HepG2 (cell line): ENCODE results near the gene FITM1. TPM values are rescaled to one million over a fixed set of nuclear protein-coding genes. Genes with fewer than 3 reads are reported as not detected.

Experiments
- ATF3 ChIP-seq: sonication (generic); formaldehyde crosslinking; IDR thresholded peaks from 2 replicates; pipeline ENCODE4 v1.4.0; 2020; ENCODE audit warnings: missing genetic modification reagents
- CBFB ChIP-seq: sonication (generic); formaldehyde crosslinking; IDR thresholded peaks from 2 replicates; pipeline ENCODE4 v1.4.0; 2020; ENCODE audit warnings: missing genetic modification reagents
- DNMT1 ChIP-seq: sonication (generic); formaldehyde crosslinking; IDR thresholded peaks from 2 replicates; pipeline ENCODE4 v1.5.1; 2020; ENCODE audit warnings: mild to moderate bottlenecking, missing genetic modification reagents
- E2F2 ChIP-seq: sonication (generic); formaldehyde crosslinking; IDR thresholded peaks from 2 replicates; pipeline ENCODE4 v1.4.0; 2020; ENCODE audit warnings: missing genetic modification reagents, borderline replicate concordance
- HMGXB4 ChIP-seq, 2 experiments: sonication (generic) in 1 of 2; formaldehyde crosslinking in 1 of 2; IDR thresholded peaks; 2 replicates each; pipeline versions ENCODE4 v1.4.0 to v1.6.1; 2018 to 2020; ENCODE audit warnings: missing genetic modification reagents in 2 of 2, borderline replicate concordance in 1 of 2, low read depth in 1 of 2, mild to moderate bottlenecking in 1 of 2, missing biosample characterization in 1 of 2
- HNRNPK ChIP-seq: fragments of 200-400 bp; formaldehyde crosslinking; IDR thresholded peaks from 2 replicates; pipeline ENCODE4 v1.6.1; 2018; ENCODE audit warnings: low read length, low read depth, moderate library complexity, mild to moderate bottlenecking; ENCODE audit not compliant: poor library complexity, severe bottlenecking
- HNRNPL ChIP-seq: fragments of 200-400 bp; formaldehyde crosslinking; IDR thresholded peaks from 2 replicates; pipeline ENCODE4 v1.6.1; 2017; ENCODE audit warnings: mild to moderate bottlenecking, low read depth, low read length
- MTF2 ChIP-seq: sonication (generic); formaldehyde crosslinking; IDR thresholded peaks from 2 replicates; pipeline ENCODE4 v1.5.0; 2020; ENCODE audit warnings: missing genetic modification reagents, borderline replicate concordance
- NONO ChIP-seq, 2 experiments: fragments of 450-650 bp in 1 of 2; sonication (generic) in 1 of 2; formaldehyde crosslinking in 1 of 2; IDR thresholded peaks in 1 of 2; conservative IDR thresholded peaks in 1 of 2; 2 replicates each; pipeline versions ENCODE4 v1.6.1 to v1.8.0; 2017 to 2022; ENCODE audit warnings: mild to moderate bottlenecking in 1 of 2, missing genetic modification reagents in 1 of 2, moderate library complexity in 1 of 2
- PATZ1 ChIP-seq: sonication (generic); formaldehyde crosslinking; IDR thresholded peaks from 2 replicates; pipeline ENCODE4 v1.4.0; 2020; ENCODE audit warnings: missing genetic modification reagents
- RFX5 ChIP-seq: IDR thresholded peaks from 2 replicates; pipeline ENCODE4 v1.6.1; 2011; ENCODE audit warnings: low read depth, low read length, improper control_type of control experiment
- TSC22D2 ChIP-seq: sonication (generic); formaldehyde crosslinking; IDR thresholded peaks from 2 replicates; pipeline ENCODE4 v1.5.1; 2020; ENCODE audit warnings: missing genetic modification reagents, mild to moderate bottlenecking, borderline replicate concordance
- YEATS2 ChIP-seq: sonication (generic); formaldehyde crosslinking; IDR thresholded peaks from 2 replicates; pipeline ENCODE4 v1.4.0; 2020; ENCODE audit warnings: missing genetic modification reagents, borderline replicate concordance
- ZNF337 ChIP-seq: sonication (generic); formaldehyde crosslinking; IDR thresholded peaks from 2 replicates; pipeline ENCODE4 v1.5.1; 2020; ENCODE audit warnings: missing genetic modification reagents, low read depth, mild to moderate bottlenecking, borderline replicate concordance
- ZNF362 ChIP-seq: sonication (generic); formaldehyde crosslinking; IDR thresholded peaks from 2 replicates; pipeline ENCODE4 v1.4.0; 2020; ENCODE audit warnings: missing genetic modification reagents, mild to moderate bottlenecking, borderline replicate concordance
- ZNF512 ChIP-seq: sonication (generic); formaldehyde crosslinking; IDR thresholded peaks from 2 replicates; pipeline ENCODE4 v1.4.0; 2020; ENCODE audit warnings: mild to moderate bottlenecking, missing genetic modification reagents
- ZNF552 ChIP-seq: sonication (generic); formaldehyde crosslinking; IDR thresholded peaks from 2 replicates; pipeline ENCODE4 v1.9.0; 2022; ENCODE audit warnings: missing genetic modification reagents, mild to moderate bottlenecking, borderline replicate concordance
- ZNF782 ChIP-seq: sonication (generic); formaldehyde crosslinking; IDR thresholded peaks from 2 replicates; pipeline ENCODE4 v1.4.0; 2020; ENCODE audit warnings: missing genetic modification reagents, mild to moderate bottlenecking, borderline replicate concordance
- polyA plus RNA-seq, 8 experiments: library from polyadenylated mRNA; depleted of rRNA in 3 of 8; stranded (reverse) in 7 of 8; unstranded in 1 of 8; fragments of >200 nt; fragmentation: Illumina TruSeq in 4 of 8; extraction: Trizol in 4 of 8; gene quantifications; 2 replicates each; pipeline versions ENCODE4 v1.2.1 to v1.2.3, GENCODE V29; 2011 to 2016; ENCODE audit warnings: low read depth in 4 of 8, missing spikeins in 1 of 8, mixed read lengths in 1 of 8; ENCODE audit not compliant: insufficient read depth in 1 of 8
- total RNA-seq, 5 experiments: library from RNA; depleted of rRNA; stranded (reverse); fragments of >200 nt; fragmentation: Illumina TruSeq; extraction: Trizol; gene quantifications; 2 replicates each; pipeline ENCODE4 v1.2.3, GENCODE V29; 2016; ENCODE audit warnings: low read depth in 1 of 5

FITM1 gene
- total and polyA plus RNA-seq, 2 of the 13 experiments (the other 11 are each of a cell fraction or from before 2014, with no cell fraction given) = 2.7 to 5.8 TPM

GRCh38 chr14:24130717-24131548 is 474 bp downstream of the FITM1 start (continued):
- no peak for TF ChIP-seq ATF3 (CRISPR knock-in tag)
- no peak; the same call in 1 of the 2 replicates for TF ChIP-seq MTF2 (CRISPR knock-in tag)
- peak; percentile 39; the same call in 1 of the 2 replicates for TF ChIP-seq ZNF337 (CRISPR knock-in tag)
- no peak; the same call in 1 of the 2 replicates for TF ChIP-seq ZNF512
- TF ChIP-seq E2F2 (CRISPR knock-in tag) = no peak
- TF ChIP-seq DNMT1 (CRISPR knock-in tag) = peak; percentile 32; the same call in 1 of the 2 replicates
- no peak; a peak in 1 of 4 replicates for TF ChIP-seq HMGXB4 (CRISPR knock-in tag; IDR thresholded peaks at IDR 0.05; ENCODE audit: borderline replicate concordance in 1 of 2, low read depth in 1 of 2)
- TF ChIP-seq HNRNPL = no peak
- peak; percentile 33; the same call in 1 of the 2 replicates for TF ChIP-seq YEATS2 (CRISPR knock-in tag)
- TF ChIP-seq TSC22D2 = no peak
- TF ChIP-seq CBFB (CRISPR knock-in tag) = no peak
- no peak for TF ChIP-seq NONO (IDR thresholded peaks at IDR 0.05)
- TF ChIP-seq NONO (CRISPR knock-in tag; conservative IDR thresholded peaks at IDR 0.05) = peak; percentile 62; the same call in 1 of the 2 replicates
- TF ChIP-seq ZNF362 (CRISPR knock-in tag) = peak; percentile 59; the same call in 1 of the 2 replicates
- TF ChIP-seq ZNF552 (CRISPR knock-in tag) = no peak
- no peak for TF ChIP-seq RFX5
- TF ChIP-seq ZNF782 (CRISPR knock-in tag) = no peak
- peak; percentile 90 for TF ChIP-seq PATZ1
- TF ChIP-seq HNRNPK = no peak
